AG04449 (cell line): ENCODE results near the gene PNLIPRP2.

Experiments used
- CTCF ChIA-PET: fragments of 350-600 bp; formaldehyde crosslinking; extraction: SDS; loops from one replicate; lab custom pipeline; 2021; ENCODE audit warnings: antibody characterized with exemption; lab: Yijun Ruan, JAX
- POLR2A ChIA-PET: fragments of 400-600, 350-600 bp; formaldehyde crosslinking; extraction: SDS; loops from one replicate; lab custom pipeline; 2020; ENCODE audit warnings: antibody characterized with exemption, inconsistent platforms; lab: Yijun Ruan, JAX
- DNase-seq: peaks from one replicate; pipeline ENCODE4 v3.0.0-alpha.2; 2010; ENCODE audit warnings: low read depth, low spot score
- H3K4me3 ChIP-seq: 2 replicates; pipeline ENCODE4 v1.5.1; 2011; ENCODE audit warnings: low read depth, mild to moderate bottlenecking, control low read depth, low read length
- TF ChIP-seq, protein P1 (sequence below): IDR thresholded peaks from one replicate; pipeline ENCODE4 v1.5.1; 2011; ENCODE audit warnings: mild to moderate bottlenecking, moderate library complexity, low read length, control low read depth, inconsistent platforms; ENCODE audit not compliant: insufficient read depth; ENCODE audit errors: missing control alignments

PNLIPRP2 gene

DNA sequence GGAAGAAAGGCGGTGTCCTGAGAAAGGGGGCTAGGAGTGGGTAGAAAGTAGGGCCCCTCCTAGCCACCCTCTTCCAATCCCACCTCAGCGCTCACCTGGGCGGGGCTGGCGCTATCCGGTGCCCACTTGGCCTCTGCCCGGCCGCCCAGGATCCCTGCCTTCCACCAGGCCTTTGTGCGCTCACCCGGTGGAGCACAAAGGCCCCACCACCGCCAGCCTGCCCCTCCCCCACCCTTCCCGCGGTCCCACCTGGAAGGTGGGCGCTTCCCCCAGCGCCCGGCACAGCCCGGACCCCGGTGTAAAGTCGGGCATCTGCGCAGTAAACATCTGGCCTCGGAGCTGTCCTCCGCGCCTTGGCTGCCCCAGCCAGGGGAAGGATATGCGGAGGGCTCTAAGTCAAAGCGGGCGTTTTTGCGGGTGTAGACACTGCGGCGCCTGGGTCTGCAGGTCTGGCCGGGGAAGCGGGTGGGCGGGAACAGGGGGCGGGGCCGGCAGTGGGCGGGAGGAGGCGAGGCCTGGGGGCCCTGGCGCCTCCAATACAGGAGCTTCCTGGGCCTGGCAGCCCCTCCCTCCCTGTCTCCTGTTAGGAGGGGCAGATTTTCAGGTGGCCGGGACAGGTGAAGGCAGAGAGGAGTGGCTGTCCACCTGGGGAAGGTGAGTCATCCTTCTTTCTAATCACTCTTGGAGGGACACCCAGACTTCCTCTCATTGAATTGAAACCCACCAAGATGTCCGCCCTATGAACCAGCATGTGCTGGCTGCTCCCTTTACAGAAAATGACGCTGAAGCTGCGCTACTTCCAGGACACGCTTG lies 49.3 kb downstream of the PNLIPRP2 start:
- CTCF ChIA-PET: interaction anchor here (3.9 to 4.7 kb wide), 2 partner anchors 12 to 117 kb away, joined by 25 to 36 read pairs; no protein-coding TSS in a partner anchor
- DNase-seq: no peak
- no peak overlapping the region; the same call in 1 of the 2 replicates for H3K4me3 ChIP-seq
- POLR2A ChIA-PET: no interaction called here
- TF ChIP-seq, protein P1, sequence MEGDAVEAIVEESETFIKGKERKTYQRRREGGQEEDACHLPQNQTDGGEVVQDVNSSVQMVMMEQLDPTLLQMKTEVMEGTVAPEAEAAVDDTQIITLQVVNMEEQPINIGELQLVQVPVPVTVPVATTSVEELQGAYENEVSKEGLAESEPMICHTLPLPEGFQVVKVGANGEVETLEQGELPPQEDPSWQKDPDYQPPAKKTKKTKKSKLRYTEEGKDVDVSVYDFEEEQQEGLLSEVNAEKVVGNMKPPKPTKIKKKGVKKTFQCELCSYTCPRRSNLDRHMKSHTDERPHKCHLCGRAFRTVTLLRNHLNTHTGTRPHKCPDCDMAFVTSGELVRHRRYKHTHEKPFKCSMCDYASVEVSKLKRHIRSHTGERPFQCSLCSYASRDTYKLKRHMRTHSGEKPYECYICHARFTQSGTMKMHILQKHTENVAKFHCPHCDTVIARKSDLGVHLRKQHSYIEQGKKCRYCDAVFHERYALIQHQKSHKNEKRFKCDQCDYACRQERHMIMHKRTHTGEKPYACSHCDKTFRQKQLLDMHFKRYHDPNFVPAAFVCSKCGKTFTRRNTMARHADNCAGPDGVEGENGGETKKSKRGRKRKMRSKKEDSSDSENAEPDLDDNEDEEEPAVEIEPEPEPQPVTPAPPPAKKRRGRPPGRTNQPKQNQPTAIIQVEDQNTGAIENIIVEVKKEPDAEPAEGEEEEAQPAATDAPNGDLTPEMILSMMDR: no peak

DNA sequence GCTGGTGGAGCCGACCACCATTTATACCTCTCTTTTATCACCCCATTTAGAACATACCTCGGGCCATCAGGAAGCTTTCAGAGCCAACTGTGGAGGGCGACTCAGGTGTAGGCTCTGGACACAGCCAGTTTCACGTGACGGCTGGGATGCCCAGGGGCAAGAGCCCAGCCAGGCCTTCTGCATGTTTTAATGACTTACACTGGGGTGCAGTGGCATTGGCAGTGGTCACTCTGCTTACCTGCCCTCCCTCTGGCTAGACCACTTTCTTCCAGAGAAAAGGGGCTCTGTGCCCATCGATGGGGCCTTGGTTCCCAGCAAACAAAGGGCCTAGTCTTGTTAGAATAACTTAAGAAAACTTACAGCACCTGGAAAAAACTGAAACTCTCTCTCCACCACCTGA lies 50.0 kb downstream of the PNLIPRP2 start:
- POLR2A ChIA-PET: no interaction called here
- DNase-seq: no peak
- CTCF ChIA-PET: interaction anchor here (1.4 to 4.7 kb wide), 4 partner anchors 11 to 505 kb away, joined by 4 to 36 read pairs (median 18); no protein-coding TSS in a partner anchor
- TF ChIP-seq, protein P1: no peak
- H3K4me3 ChIP-seq: no peak overlapping the region

DNA sequence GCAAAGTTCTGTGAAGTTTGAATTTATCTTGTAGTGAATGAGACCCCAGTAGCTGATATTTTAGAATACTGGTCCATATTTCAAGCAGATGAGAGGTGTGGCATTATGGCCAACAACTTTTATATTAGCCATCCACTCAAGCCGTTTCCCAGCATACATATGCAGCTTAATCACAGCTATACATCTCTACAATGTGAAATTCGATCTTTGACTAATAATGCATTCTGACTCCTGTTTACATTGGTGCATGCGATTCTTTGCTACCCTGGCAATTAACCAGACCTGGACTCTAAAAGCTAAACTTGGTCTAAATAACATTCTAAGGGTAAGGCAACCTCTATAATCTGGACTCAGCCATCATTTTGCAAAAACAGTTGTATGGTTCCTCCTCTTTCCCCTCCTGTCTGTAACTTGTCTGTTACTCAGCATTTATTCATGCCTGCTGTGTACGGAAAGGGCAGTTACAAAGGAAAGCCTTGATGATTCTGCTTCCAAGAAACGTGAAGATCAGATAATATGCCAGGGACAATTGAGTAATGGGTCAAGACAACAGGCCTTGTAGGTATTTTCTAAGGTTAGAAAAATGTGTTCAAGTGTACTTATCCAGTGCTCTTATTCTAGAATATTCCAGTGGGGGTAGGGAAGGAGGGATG lies 50.6 kb downstream of the PNLIPRP2 start:
- ChIA-PET POLR2A (no interaction called here), CTCF (interaction anchor here (1.4 to 4.7 kb wide), 4 partner anchors 10 to 504 kb away, joined by 4 to 36 read pairs (median 18); no protein-coding TSS in a partner anchor)
- DNase-seq: no peak
- no peak overlapping the region for H3K4me3 ChIP-seq
- TF ChIP-seq, protein P1: no peak

DNA sequence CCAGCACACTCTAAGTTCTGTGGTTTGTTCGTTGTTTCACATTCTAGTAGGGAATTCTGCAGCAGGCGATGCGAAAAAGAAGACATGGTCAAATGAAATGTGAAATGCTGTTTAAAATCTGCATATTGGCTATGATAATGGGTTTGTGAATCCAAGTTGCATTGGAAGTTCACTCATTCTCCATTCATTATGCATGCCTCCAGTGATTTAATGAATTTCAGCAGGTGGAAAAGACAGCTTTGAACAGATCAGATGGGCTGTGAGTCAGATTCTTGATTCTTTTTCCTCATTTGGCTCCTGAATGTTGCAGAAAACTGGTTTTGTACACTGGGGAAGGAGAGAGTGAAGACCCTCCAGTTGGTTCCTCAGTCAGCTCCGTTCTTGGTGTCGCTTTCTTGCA lies 52.1 kb downstream of the PNLIPRP2 start:
- no peak overlapping the region for H3K4me3 ChIP-seq
- CTCF ChIA-PET: interaction anchor here (2.6 to 4.7 kb wide), 3 partner anchors 9 to 503 kb away, joined by 11 to 36 read pairs (median 25); no protein-coding TSS in a partner anchor

DNA sequence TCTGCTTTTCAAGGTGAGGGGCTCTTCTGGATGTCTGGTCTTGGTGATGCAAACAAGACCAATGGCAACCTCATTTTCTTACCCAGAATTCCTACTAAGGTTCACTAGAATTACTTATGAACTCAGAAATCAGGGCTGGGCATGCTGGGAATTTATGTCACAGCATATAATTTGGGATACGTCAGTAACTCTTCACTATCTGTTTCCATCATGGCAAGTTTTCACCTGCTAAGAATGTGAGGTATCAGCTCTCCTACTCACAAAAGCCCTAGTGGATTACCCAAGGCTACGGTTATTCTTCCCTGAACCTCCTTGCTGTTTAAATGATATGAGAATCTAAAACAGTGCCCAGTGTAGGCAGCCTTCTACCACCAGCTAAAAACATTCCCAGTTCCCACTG lies 53.1 kb downstream of the PNLIPRP2 start:
- TF ChIP-seq, protein P1: no peak
- DNase-seq: no peak
- ChIA-PET POLR2A (no interaction called here), CTCF (interaction anchor here (0.7 to 19.6 kb wide), 3 partner anchors 8 to 122 kb away, joined by 4 to 658 read pairs (median 8); no protein-coding TSS in a partner anchor)
- no peak overlapping the region for H3K4me3 ChIP-seq

More for the DNA sequence above, 52.1 kb downstream of the PNLIPRP2 start:
- no peak for DNase-seq
- TF ChIP-seq, protein P1: no peak
- POLR2A ChIA-PET: no interaction called here

DNA sequence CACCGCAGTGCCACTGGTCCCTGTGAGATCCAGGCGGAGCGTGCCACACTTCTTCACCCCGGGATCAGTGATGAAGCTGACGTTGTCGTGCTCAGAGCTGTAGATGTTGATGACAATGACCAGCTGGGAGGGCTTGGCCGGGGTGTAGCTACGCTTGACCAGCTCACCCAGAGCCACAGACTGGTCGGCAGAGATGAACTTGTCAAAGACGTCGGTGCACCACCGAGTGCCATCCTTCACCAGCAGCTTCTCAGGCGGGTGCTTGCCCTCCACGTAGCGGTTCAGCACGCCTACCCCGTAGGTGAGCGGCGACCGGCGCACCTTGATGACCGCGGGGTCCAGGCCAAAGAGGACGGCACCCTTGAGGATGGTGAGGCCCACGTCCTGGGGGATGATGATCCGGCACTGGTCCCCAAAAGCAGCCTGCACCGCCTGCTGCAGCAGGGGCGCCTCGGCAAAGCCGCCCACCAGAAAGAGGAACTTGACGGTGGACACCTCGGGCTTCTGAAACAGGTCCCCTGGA lies 54.2 kb downstream of the PNLIPRP2 start:
- no peak overlapping the region for H3K4me3 ChIP-seq
- ChIA-PET CTCF (interaction anchor here (1.4 to 19.6 kb wide), 3 partner anchors 109 to 542 kb away, joined by 5 to 658 read pairs (median 8); no protein-coding TSS in a partner anchor), POLR2A (no interaction called here)
- no peak for DNase-seq
- TF ChIP-seq, protein P1: no peak
